ENCODE measurements around the gene NPR1.
"Not testable (repeated sequence)": the region's sequence is repeated elsewhere in the genome, so short reads cannot be mapped to it uniquely, and the experiment has no call there.

NPR1 gene

GRCh38 chr1:153649863-153650235, 28.6 kb upstream of the NPR1 start:
- DNase-seq, result no peak

- no peak for DNase-seq
Measured at GRCh38 chr1:153651771-153652170, 26.7 kb upstream of the NPR1 start.

- DNase-seq, result peak; percentile 67 to 79 (median 70)
Measured at GRCh38 chr1:153652805-153653500, 25.5 kb upstream of the NPR1 start.

- no peak for DNase-seq
Measured at GRCh38 chr1:153655333-153655732, 23.2 kb upstream of the NPR1 start.

GRCh38 chr1:153658400-153659174, 19.9 kb upstream of the NPR1 start, which contains the start of gene SNAPIN:
Gene SNAPIN, plus strand, starts transcription at chr1:153658703. Its CDS starts 41 bp downstream, at chr1:153658744.
- DNase-seq, result peak; percentile 93 to 96 (median 95)

- no peak for DNase-seq
Measured at GRCh38 chr1:153659175-153659534, 19.3 kb upstream of the NPR1 start.

- DNase-seq, result no peak
Measured at GRCh38 chr1:153659656-153660055, 18.8 kb upstream of the NPR1 start.

GRCh38 chr1:153661111-153661708, 17.3 kb upstream of the NPR1 start:
- DNase-seq, result no peak

GRCh38 chr1:153662269-153662668, 16.2 kb upstream of the NPR1 start:
- DNase-seq, result no peak

- no peak for DNase-seq
Measured at GRCh38 chr1:153663211-153663610, 15.3 kb upstream of the NPR1 start.

- no peak for DNase-seq
Measured at GRCh38 chr1:153667439-153667838, 11.0 kb upstream of the NPR1 start.

- DNase-seq, result not testable (repeated sequence)
Measured at GRCh38 chr1:153668672-153669071, 9.8 kb upstream of the NPR1 start.

GRCh38 chr1:153669606-153670005, 8.9 kb upstream of the NPR1 start:
- no peak for DNase-seq

- no peak for DNase-seq
Measured at GRCh38 chr1:153670257-153670858, 8.1 kb upstream of the NPR1 start.

- peak; percentile 97 to 100 (median 99) for DNase-seq
Measured at GRCh38 chr1:153670859-153671627, 7.4 kb upstream of the NPR1 start, which contains the start of gene ILF2. Gene ILF2, minus strand, starts transcription at chr1:153670993. Its CDS starts 71 bp downstream, at chr1:153670922.

GRCh38 chr1:153671628-153672353, 6.7 kb upstream of the NPR1 start:
- peak; percentile 51 to 63 (median 55) for DNase-seq

GRCh38 chr1:153673511-153673910, 5.0 kb upstream of the NPR1 start:
- DNase-seq, result no peak

GRCh38 chr1:153677718-153678518, 570 bp upstream of the NPR1 start:
- peak; percentile 61 to 76 (median 74) for DNase-seq

- DNase-seq, result peak in 2 of 3 donors; percentile 31 to 56
Measured at GRCh38 chr1:153679337-153680119, 1.0 kb downstream of the NPR1 start.

GRCh38 chr1:153680120-153680403, 1.6 kb downstream of the NPR1 start:
- DNase-seq, result no peak

Measured in suppressor macrophage treated with lipopolysaccharide for 1 hour (primary cell).